Measurements from ENCODE around the gene TNFRSF8. TPM values are rescaled to one million over a fixed set of nuclear protein-coding genes. Genes with fewer than 3 reads are reported as not detected.
A peak's percentile ranks its signal among the peaks of the same experiment; 100 is the strongest.

Gene TNFRSF8
- total RNA-seq, 1 experiment from 2014 or later, result 2.9 TPM

DNA sequence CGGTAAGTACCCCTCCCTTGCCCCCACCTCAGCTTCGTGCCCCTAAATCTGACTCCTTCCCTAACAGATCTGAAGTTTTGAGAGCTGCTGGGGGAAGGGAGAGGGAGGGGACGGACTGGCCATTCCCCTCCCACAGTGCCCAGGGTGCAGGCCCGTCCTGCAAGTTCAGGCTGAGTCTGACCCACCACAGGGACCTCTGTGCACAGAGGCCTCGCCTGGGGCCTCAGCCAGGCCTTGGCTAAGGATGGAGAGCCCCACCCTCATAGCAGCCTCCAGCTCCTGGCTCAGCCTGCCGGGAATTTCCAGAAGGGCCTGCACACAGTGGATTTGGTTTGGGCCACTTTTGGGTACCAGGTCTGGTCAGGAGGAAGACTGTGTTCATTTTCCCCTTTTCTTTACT lies 72.5 kb downstream of the TNFRSF8 start:
- H3K4me2 ChIP-seq (ENCODE audit: insufficient read depth, insufficient read length, low read length), result no peak overlapping the region
- H3K23ac ChIP-seq (ENCODE audit: insufficient read length, low read depth, low read length), result no peak overlapping the region
- H2BK12ac ChIP-seq (ENCODE audit: insufficient read length, low read depth, low read length), result no peak overlapping the region
- H4K20me1 ChIP-seq (ENCODE audit: control insufficient read depth, insufficient read depth, insufficient read length), result no peaks in the 10 kb centered on the region
- no peak overlapping the region for H2BK15ac ChIP-seq (ENCODE audit: low read depth, low read length)
- H3K4me1 ChIP-seq (ENCODE audit: insufficient read depth, low read length), result no peaks in the 10 kb centered on the region
- H3K79me2 ChIP-seq (ENCODE audit: insufficient read depth, low read length), result no peaks in the 10 kb centered on the region
- no peak overlapping the region for H2BK5ac ChIP-seq (ENCODE audit: insufficient read length, low read length)
- Mint-ChIP-seq H3K4me3 (no peak overlapping the region; a peak in 1 of 5 replicates), H3K27me3 (ENCODE audit: low read depth) (no peaks in the 10 kb centered on the region), H3K9me3 (no peaks in the 10 kb centered on the region), H3K36me3 (ENCODE audit: insufficient read depth in 1 of 3, low read depth in 3 of 3) (no peaks in the 10 kb centered on the region; a peak in 1 of 7 replicates), H3K4me1 (no peaks in the 10 kb centered on the region; a peak in 1 of 4 replicates), H3K27ac (peak overlapping the region in 1 of 3 experiments; percentile 82; a peak in 1 of 7 replicates)
- no CpG with 5 or more reads among the region's 6 CpGs for WGBS (ENCODE audit: extremely low coverage, insufficient read length, low lambda C conversion rate)
- H3K18ac ChIP-seq (ENCODE audit: insufficient read length, low read depth, low read length), result no peak overlapping the region
- H3K14ac ChIP-seq (ENCODE audit: insufficient read depth, low read length), result no peak overlapping the region
- DNase-seq, result no peak
- H3K79me1 ChIP-seq (ENCODE audit: insufficient read depth, low read depth, low read length, poor library complexity, severe bottlenecking), result no peaks in the 10 kb centered on the region
- H2BK20ac ChIP-seq (ENCODE audit: low read depth, low read length, poor library complexity, severe bottlenecking), result no peak overlapping the region
- no peaks in the 10 kb centered on the region for H3K27me3 ChIP-seq (ENCODE audit: insufficient read depth, low read length)
- H4K8ac ChIP-seq (replicated peaks; ENCODE audit: insufficient read length, low read depth, low read length), result no peak overlapping the region
- no peaks in the 10 kb centered on the region for H3K23me2 ChIP-seq (ENCODE audit: insufficient read length, low read depth, low read length, poor library complexity, severe bottlenecking)
- no peak overlapping the region for H2AK5ac ChIP-seq (ENCODE audit: insufficient read length, low read length)
- H3K56ac ChIP-seq (ENCODE audit: insufficient read length, low read depth, low read length), result no peak overlapping the region
- H3K27ac ChIP-seq (ENCODE audit: insufficient read length, low read depth, low read length), result no peak overlapping the region
- no peak overlapping the region for H4K91ac ChIP-seq (ENCODE audit: insufficient read length, low read depth, low read length)
- TF ChIP-seq, protein P1, sequence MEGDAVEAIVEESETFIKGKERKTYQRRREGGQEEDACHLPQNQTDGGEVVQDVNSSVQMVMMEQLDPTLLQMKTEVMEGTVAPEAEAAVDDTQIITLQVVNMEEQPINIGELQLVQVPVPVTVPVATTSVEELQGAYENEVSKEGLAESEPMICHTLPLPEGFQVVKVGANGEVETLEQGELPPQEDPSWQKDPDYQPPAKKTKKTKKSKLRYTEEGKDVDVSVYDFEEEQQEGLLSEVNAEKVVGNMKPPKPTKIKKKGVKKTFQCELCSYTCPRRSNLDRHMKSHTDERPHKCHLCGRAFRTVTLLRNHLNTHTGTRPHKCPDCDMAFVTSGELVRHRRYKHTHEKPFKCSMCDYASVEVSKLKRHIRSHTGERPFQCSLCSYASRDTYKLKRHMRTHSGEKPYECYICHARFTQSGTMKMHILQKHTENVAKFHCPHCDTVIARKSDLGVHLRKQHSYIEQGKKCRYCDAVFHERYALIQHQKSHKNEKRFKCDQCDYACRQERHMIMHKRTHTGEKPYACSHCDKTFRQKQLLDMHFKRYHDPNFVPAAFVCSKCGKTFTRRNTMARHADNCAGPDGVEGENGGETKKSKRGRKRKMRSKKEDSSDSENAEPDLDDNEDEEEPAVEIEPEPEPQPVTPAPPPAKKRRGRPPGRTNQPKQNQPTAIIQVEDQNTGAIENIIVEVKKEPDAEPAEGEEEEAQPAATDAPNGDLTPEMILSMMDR (conservative IDR thresholded peaks at IDR 0.05), result no peak
- H3K4ac ChIP-seq (ENCODE audit: low read depth, low read length), result no peak overlapping the region
- H4K5ac ChIP-seq (ENCODE audit: insufficient read length, low read depth, low read length), result no peak overlapping the region
- H2BK120ac ChIP-seq (ENCODE audit: low read depth, low read length, poor library complexity, severe bottlenecking), result no peak overlapping the region
- H2AFZ ChIP-seq (ENCODE audit: low read length), result no peak overlapping the region
- H3T11ph ChIP-seq (ENCODE audit: low read length), result no peak overlapping the region
- no peak overlapping the region for H3K9ac ChIP-seq (ENCODE audit: extremely low read depth, insufficient read length, low read length)
- H3K9me3 ChIP-seq (ENCODE audit: control insufficient read depth, low read depth, low read length), result no peaks in the 10 kb centered on the region
